ENCODE measurements around the gene NLGN4X.

The NLGN4X gene

GRCh38 chrX:5842601-5843000 is 386.1 kb downstream of the NLGN4X start:
- no peak for FAIRE-seq
- TF ChIP-seq TAF1 (IDR thresholded peaks at IDR 0.05; ENCODE audit: borderline replicate concordance, low read depth, low read length): no peak
- TF ChIP-seq POLR2A (IDR thresholded peaks at IDR 0.05; ENCODE audit: low read depth, low read length): no peak
- no peak for TF ChIP-seq POLR2AphosphoS5 (IDR thresholded peaks at IDR 0.05; ENCODE audit: low read depth, low read length)
- DNase-seq (ENCODE audit: insufficient read length): no peak
